Activated B cell treated with CpG ODN at 0.5 μM for 24 hours (primary cell): ENCODE results near the gene PDE4C. TPM values are rescaled to one million over a fixed set of nuclear protein-coding genes. Genes with fewer than 3 reads are reported as not detected.

Source experiments
- ATAC-seq: fragments of 200-7000 bp; cut with Tn5 transposase; one replicate; pipeline ENCODE4 v1.10.0; 2021; ENCODE audit warnings: low read depth, mild to moderate bottlenecking, moderate library complexity
- CTCF ChIA-PET: fragments of 350-600 bp; sonication (Branson Sonifier 250); formaldehyde crosslinking; loops from one replicate; lab custom pipeline; 2021; ENCODE audit warnings: antibody characterized with exemption; lab: Charles Lee
- POLR2A ChIA-PET: fragments of 350-600 bp; sonication (Branson Sonifier 250); formaldehyde crosslinking; loops from one replicate; lab custom pipeline; 2021; ENCODE audit warnings: antibody characterized with exemption; lab: Charles Lee
- DNase-seq: peaks from one replicate; pipeline ENCODE4 v3.0.0; 2022
- H3K27ac Mint-ChIP-seq: one replicate; pipeline ENCODE4 v1.8.0; 2020; ENCODE audit warnings: mixed read lengths
- H3K27me3 Mint-ChIP-seq: one replicate; pipeline ENCODE4 v1.8.0; 2021; ENCODE audit warnings: mixed read lengths
- H3K36me3 Mint-ChIP-seq: one replicate; pipeline ENCODE4 v1.8.0; 2021; ENCODE audit warnings: low read depth, mixed read lengths
- H3K4me1 Mint-ChIP-seq: one replicate; pipeline ENCODE4 v1.8.0; 2021; ENCODE audit warnings: mixed read lengths
- H3K4me3 Mint-ChIP-seq: one replicate; pipeline ENCODE4 v1.8.0; 2020; ENCODE audit warnings: mild to moderate bottlenecking, mixed read lengths
- H3K9me3 Mint-ChIP-seq: one replicate; pipeline ENCODE4 v1.8.0; 2020; ENCODE audit warnings: mixed read lengths
- CTCF ChIP-seq: fragments of 200-600 bp; IDR thresholded peaks from one replicate; pipeline ENCODE4 v1.8.0; 2022; ENCODE audit warnings: antibody characterized with exemption, mild to moderate bottlenecking
- intact Hi-C: fragments of 100-400 bp; cut with micrococcal nuclease; formaldehyde crosslinking; loops from one replicate; pipeline ENCODE4 v1.15.1; 2024
- total RNA-seq: library from RNA; stranded (reverse); gene quantifications from 2 replicates; pipeline ENCODE4 v1.2.3, GENCODE V29; 2022

Gene PDE4C
- total RNA-seq, 1 donor from 2014 or later: not detected

- Mint-ChIP-seq H3K9me3 (no peaks in the 10 kb centered on the region), H3K4me1 (peaks cover 45% of the 10 kb centered on the region), H3K27ac (peak overlapping the region; percentile 35), H3K4me3 (peak overlapping the region; percentile 84), H3K36me3 (no peaks in the 10 kb centered on the region), H3K27me3 (peaks cover 55% of the 10 kb centered on the region)
- peak; percentile 77 for DNase-seq
- ChIA-PET CTCF (interaction anchor here (0.6 to 2.3 kb wide), 4 partner anchors 9 to 33 kb away, joined by 3 to 8 read pairs (median 4); no protein-coding TSS in a partner anchor), POLR2A (interaction anchor here (0.7 to 2.6 kb wide), 11 partner anchors 9 to 214 kb away, joined by 3 to 14 read pairs (median 4); partner anchors contain the start of genes IQCN, JUND and MPV17L2)
- TF ChIP-seq CTCF: no peak
- intact Hi-C loops: loop anchor here (2.0 kb wide), 1 partner anchor 20 kb away; the partner anchor contains the start of gene RAB3A
- ATAC-seq: peak; percentile 98
Observed at GRCh38 chr19:18224525-18225354, 1.5 kb downstream of the PDE4C start.

GRCh38 chr19:18223860-18224524, 2.2 kb downstream of the PDE4C start:
- Mint-ChIP-seq H3K9me3 (no peaks in the 10 kb centered on the region), H3K4me3 (peak overlapping the region; percentile 84), H3K4me1 (peaks cover 45% of the 10 kb centered on the region), H3K27me3 (peaks cover 52% of the 10 kb centered on the region), H3K36me3 (no peaks in the 10 kb centered on the region), H3K27ac (no peak overlapping the region)
- DNase-seq: no peak
- TF ChIP-seq CTCF: no peak
- POLR2A ChIA-PET: interaction anchor here (0.6 to 2.6 kb wide), 13 partner anchors 8 to 215 kb away, joined by 3 to 14 read pairs (median 4); partner anchors contain the start of genes IQCN, JUND and MPV17L2
- ATAC-seq: no peak
- CTCF ChIA-PET: interaction anchor here (0.6 to 2.3 kb wide), 4 partner anchors 8 to 32 kb away, joined by 3 to 8 read pairs (median 4); no protein-coding TSS in a partner anchor
- intact Hi-C loops: loop anchor here (2.0 kb wide), 1 partner anchor 19 kb away; the partner anchor contains the start of gene RAB3A

- no peak for TF ChIP-seq CTCF
- Mint-ChIP-seq H3K4me1 (peaks cover 36% of the 10 kb centered on the region), H3K4me3 (no peak overlapping the region), H3K27me3 (peaks cover 41% of the 10 kb centered on the region), H3K36me3 (no peaks in the 10 kb centered on the region), H3K27ac (no peak overlapping the region), H3K9me3 (no peaks in the 10 kb centered on the region)
- intact Hi-C loops: no loop called here
- ChIA-PET POLR2A (no interaction called here), CTCF (interaction anchor here (1.0 to 1.7 kb wide), 2 partner anchors 8 to 166 kb away, joined by 3 read pairs; no protein-coding TSS in a partner anchor)
- no peak for ATAC-seq
- DNase-seq: no peak
Observed at GRCh38 chr19:18221815-18222725, 4.2 kb downstream of the PDE4C start.

- no peak for DNase-seq
- intact Hi-C loops: no loop called here
- H3K4me1 Mint-ChIP-seq: peaks cover 26% of the 10 kb centered on the region
- peaks cover 32% of the 10 kb centered on the region for H3K27me3 Mint-ChIP-seq
- ChIA-PET CTCF (interaction anchor here (1.7 kb wide), 1 partner anchor 167 kb away, joined by 3 read pairs; no protein-coding TSS in a partner anchor), POLR2A (interaction anchor here (0.6 kb wide), 1 partner anchor 48 kb away, joined by 5 read pairs; no protein-coding TSS in a partner anchor)
- H3K9me3 Mint-ChIP-seq: no peaks in the 10 kb centered on the region
- H3K27ac Mint-ChIP-seq: no peak overlapping the region
- ATAC-seq: no peak
- no peak overlapping the region for H3K4me3 Mint-ChIP-seq
- H3K36me3 Mint-ChIP-seq: no peaks in the 10 kb centered on the region
- no peak for TF ChIP-seq CTCF
Observed at GRCh38 chr19:18220632-18221275, 5.5 kb downstream of the PDE4C start.
